Upper lobe of left lung (tissue), 6 donors: Measurements from ENCODE around the gene TRAPPC10. TPM values are rescaled to one million over a fixed set of nuclear protein-coding genes. Genes with fewer than 3 reads are reported as not detected.

Experiments used
- ATAC-seq, 2 donors: fragments of 200-7000 bp; cut with Tn5 transposase; one replicate each; pipeline ENCODE4 v1.9.1; 2022; ENCODE audit warnings: mild to moderate bottlenecking in 2 of 2, moderate library complexity in 2 of 2; ENCODE audit not compliant: low FRiP score in 2 of 2
- DNase-seq, 2 donors: peaks; one replicate each; pipeline ENCODE4 v3.0.0-alpha.2; 2019 to 2020
- H3K27ac ChIP-seq, 4 donors: fragments of 200-600 bp; sonication (generic); one replicate each; pipeline ENCODE4 v1.5.1; 2016 to 2019
- H3K27me3 ChIP-seq, 4 donors: fragments of 200-600 bp; sonication (generic); one replicate each; pipeline ENCODE4 v1.5.1; 2017 to 2019
- H3K36me3 ChIP-seq, 4 donors: fragments of 200-600 bp; sonication (generic); one replicate each; pipeline ENCODE4 v1.5.1; 2016 to 2019
- H3K4me1 ChIP-seq, 4 donors: fragments of 200-600 bp; sonication (generic); one replicate each; pipeline ENCODE4 v1.5.1; 2018 to 2019
- H3K4me3 ChIP-seq, 4 donors: fragments of 200-600 bp; sonication (generic); one replicate each; pipeline ENCODE4 v1.5.1; 2017 to 2019; ENCODE audit warnings: mild to moderate bottlenecking in 2 of 4, moderate library complexity in 1 of 4
- H3K9me3 ChIP-seq, 4 donors: fragments of 200-600 bp; sonication (generic); one replicate each; pipeline ENCODE4 v1.5.1; 2018 to 2019
- EP300 ChIP-seq, 4 donors: sonication (generic); formaldehyde crosslinking; IDR thresholded peaks; one replicate each; pipeline ENCODE4 v1.5.1; 2017; ENCODE audit warnings: antibody characterized with exemption in 4 of 4, control low read depth in 2 of 4
- POLR2A ChIP-seq, 4 donors: fragments of 450-650 bp; IDR thresholded peaks; one replicate each; pipeline ENCODE4 v1.5.1; 2016 to 2017; ENCODE audit warnings: antibody characterized with exemption in 4 of 4, mild to moderate bottlenecking in 2 of 4
- POLR2AphosphoS5 ChIP-seq, 2 donors: sonication (generic); formaldehyde crosslinking; IDR thresholded peaks; one replicate each; pipeline ENCODE4 v1.5.1; 2017; ENCODE audit warnings: antibody characterized with exemption in 2 of 2
- WGBS, 2 donors: methylation state at CpG; one replicate each; pipeline ENCODE4 v1.1.5; 2017 to 2018; 5-methylcytosine and 5-hydroxymethylcytosine counted together
- total RNA-seq, 6 donors: library from RNA; depleted of rRNA in 4 of 6; stranded (reverse); fragments of >200 nt in 4 of 6; gene quantifications; one replicate each; pipeline versions ENCODE4 v1.1.0 to v1.2.1, GENCODE V29; 2016 to 2021
- TF ChIP-seq, protein P1 (sequence below), 6 experiments: fragments of 450-650 bp in 4 of 6; fragments of 200-600 bp in 2 of 6; sonication (generic) in 2 of 6; IDR thresholded peaks; one replicate each; pipeline ENCODE4 v1.5.1; 2016 to 2019; ENCODE audit warnings: antibody characterized with exemption in 6 of 6
- donor health status: DM: no; HTN: no; CAD: no; lungs with moderate emphysema.
- donor health status: DM: no; HTN: yes; CAD: no; lungs with severe emphysema.

TRAPPC10 gene
- total RNA-seq, 6 donors from 2014 or later: 36.3 to 46.8 (median 43.4) TPM

DNA sequence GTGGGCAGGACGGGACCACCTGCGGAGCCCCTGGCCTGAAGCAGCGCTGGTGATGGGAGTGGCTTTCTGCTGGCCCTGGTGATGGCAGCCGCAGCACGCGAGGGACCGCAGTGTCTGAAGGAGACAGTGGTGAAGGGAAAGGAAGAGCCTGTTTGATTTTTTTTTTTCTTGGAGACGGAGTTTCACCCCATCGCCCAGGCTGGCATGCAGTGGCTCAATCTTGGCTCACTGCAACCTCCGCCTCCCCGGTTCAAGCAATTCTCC, 40.2 kb upstream of the TRAPPC10 start:
- no peaks in the 10 kb centered on the region for H3K9me3 ChIP-seq
- TF ChIP-seq, protein P1, sequence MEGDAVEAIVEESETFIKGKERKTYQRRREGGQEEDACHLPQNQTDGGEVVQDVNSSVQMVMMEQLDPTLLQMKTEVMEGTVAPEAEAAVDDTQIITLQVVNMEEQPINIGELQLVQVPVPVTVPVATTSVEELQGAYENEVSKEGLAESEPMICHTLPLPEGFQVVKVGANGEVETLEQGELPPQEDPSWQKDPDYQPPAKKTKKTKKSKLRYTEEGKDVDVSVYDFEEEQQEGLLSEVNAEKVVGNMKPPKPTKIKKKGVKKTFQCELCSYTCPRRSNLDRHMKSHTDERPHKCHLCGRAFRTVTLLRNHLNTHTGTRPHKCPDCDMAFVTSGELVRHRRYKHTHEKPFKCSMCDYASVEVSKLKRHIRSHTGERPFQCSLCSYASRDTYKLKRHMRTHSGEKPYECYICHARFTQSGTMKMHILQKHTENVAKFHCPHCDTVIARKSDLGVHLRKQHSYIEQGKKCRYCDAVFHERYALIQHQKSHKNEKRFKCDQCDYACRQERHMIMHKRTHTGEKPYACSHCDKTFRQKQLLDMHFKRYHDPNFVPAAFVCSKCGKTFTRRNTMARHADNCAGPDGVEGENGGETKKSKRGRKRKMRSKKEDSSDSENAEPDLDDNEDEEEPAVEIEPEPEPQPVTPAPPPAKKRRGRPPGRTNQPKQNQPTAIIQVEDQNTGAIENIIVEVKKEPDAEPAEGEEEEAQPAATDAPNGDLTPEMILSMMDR (IDR thresholded peaks at IDR 0.05): no peak
- TF ChIP-seq POLR2AphosphoS5 (IDR thresholded peaks at IDR 0.05) (no peak), EP300 (IDR thresholded peaks at IDR 0.05) (no peak), POLR2A (IDR thresholded peaks at IDR 0.05) (no peak)
- no peaks in the 10 kb centered on the region for H3K27me3 ChIP-seq
- 93 to 96% methylated on average over 4 to 11 of the region's 11 CpGs for WGBS, 2 donors
- DNase-seq (peak in 1 of 2 donors; percentile 55), ATAC-seq (no peak)
- peak overlapping the region in 1 of 4 donors; percentile 64 for H3K27ac ChIP-seq
- no peak overlapping the region for H3K4me3 ChIP-seq
- peaks cover 9 to 70% (median 48%) of the 10 kb centered on the region in 4 donors for H3K36me3 ChIP-seq
- peaks cover 3 to 23% (median 14%) of the 10 kb centered on the region in 4 donors for H3K4me1 ChIP-seq

DNA sequence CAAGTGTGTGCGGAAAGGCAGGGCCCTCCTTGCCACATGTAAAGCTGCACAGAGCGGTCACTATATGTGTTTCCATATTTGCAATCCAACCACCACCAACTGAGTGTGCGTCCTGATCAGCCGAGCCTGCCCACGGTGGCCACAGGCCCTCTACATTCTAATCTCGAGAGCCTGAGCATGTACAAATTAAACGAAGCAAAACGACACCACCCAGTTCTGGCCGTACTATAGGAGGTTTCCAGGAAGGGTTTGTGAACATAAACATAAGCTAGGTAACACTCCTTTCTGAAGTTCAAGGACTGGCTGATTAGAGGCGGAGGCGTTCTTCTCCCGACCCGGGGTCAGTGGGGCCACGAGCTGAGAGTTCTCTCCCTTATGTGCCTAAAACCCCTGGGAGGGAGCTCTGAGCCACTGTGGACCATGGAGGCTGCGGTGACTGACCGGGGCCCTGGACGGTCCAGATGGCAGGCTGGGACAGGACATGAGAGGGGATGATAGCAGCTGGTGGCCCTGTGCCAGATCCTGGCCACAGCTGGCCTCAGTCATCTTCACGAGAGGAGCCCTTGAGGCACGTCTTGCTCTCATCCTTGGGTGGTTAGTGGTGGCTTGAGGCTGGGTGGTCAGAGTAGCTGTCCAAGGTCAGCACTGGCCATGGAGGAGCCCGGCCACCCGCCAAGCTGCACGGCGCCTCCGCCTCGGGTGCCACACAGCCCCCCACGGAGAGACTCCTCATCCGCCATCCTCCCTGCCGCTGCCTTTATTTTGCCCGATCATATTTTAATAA, 39.1 kb upstream of the TRAPPC10 start:
- H3K4me3 ChIP-seq: no peak overlapping the region
- no peaks in the 10 kb centered on the region for H3K9me3 ChIP-seq
- H3K36me3 ChIP-seq: peaks cover 9 to 62% (median 47%) of the 10 kb centered on the region in 4 donors
- 63 to 70% methylated on average over 26 to 29 of the region's 29 CpGs for WGBS, 2 donors
- peak overlapping the region in 2 of 4 donors; percentile 52 to 64 for H3K27ac ChIP-seq
- H3K4me1 ChIP-seq: peaks cover 3 to 23% (median 14%) of the 10 kb centered on the region in 4 donors
- ATAC-seq: peak in 1 of 2 donors; percentile 63
- peak; percentile 33 to 79 for DNase-seq
- peak in 1 of 4 donors; percentile 11 for TF ChIP-seq EP300 (IDR thresholded peaks at IDR 0.05)
- no peak for TF ChIP-seq POLR2AphosphoS5 (IDR thresholded peaks at IDR 0.05)
- H3K27me3 ChIP-seq: no peaks in the 10 kb centered on the region

- H3K36me3 ChIP-seq: peaks cover 9 to 62% (median 51%) of the 10 kb centered on the region in 4 donors
- no peak for ATAC-seq
- peaks cover 3 to 23% (median 14%) of the 10 kb centered on the region in 4 donors for H3K4me1 ChIP-seq
- TF ChIP-seq, protein P1 (IDR thresholded peaks at IDR 0.05): no peak
- TF ChIP-seq POLR2A (IDR thresholded peaks at IDR 0.05): no peak
- TF ChIP-seq POLR2AphosphoS5 (IDR thresholded peaks at IDR 0.05): no peak
- no peak for TF ChIP-seq EP300 (IDR thresholded peaks at IDR 0.05)
- no peaks in the 10 kb centered on the region for H3K27me3 ChIP-seq
- H3K4me3 ChIP-seq: no peak overlapping the region
- H3K27ac ChIP-seq: peak overlapping the region in 2 of 4 donors; percentile 52 to 64
- no peaks in the 10 kb centered on the region for H3K9me3 ChIP-seq
- 78 to 86% methylated on average over 12 of the region's 12 CpGs for WGBS, 2 donors
- no peak for DNase-seq
Observed at GRCh38 chr21:43973634-43973955, 38.5 kb upstream of the TRAPPC10 start.

- H3K4me1 ChIP-seq: peaks cover 3 to 23% (median 14%) of the 10 kb centered on the region in 4 donors
- H3K4me3 ChIP-seq: no peak overlapping the region
- H3K9me3 ChIP-seq: no peaks in the 10 kb centered on the region
- TF ChIP-seq, protein P1 (IDR thresholded peaks at IDR 0.05): no peak
- TF ChIP-seq POLR2AphosphoS5 (IDR thresholded peaks at IDR 0.05): no peak
- TF ChIP-seq EP300 (IDR thresholded peaks at IDR 0.05): no peak
- no peak for TF ChIP-seq POLR2A (IDR thresholded peaks at IDR 0.05)
- H3K27ac ChIP-seq: no peak overlapping the region
- 83 to 90% methylated on average over 15 to 16 of the region's 16 CpGs for WGBS, 2 donors
- peak; percentile 2 to 16 for ATAC-seq
- DNase-seq: no peak
- H3K36me3 ChIP-seq: peaks cover 9 to 52% (median 45%) of the 10 kb centered on the region in 4 donors
- no peaks in the 10 kb centered on the region for H3K27me3 ChIP-seq
Observed at GRCh38 chr21:43974791-43975468, 37.2 kb upstream of the TRAPPC10 start.

DNA sequence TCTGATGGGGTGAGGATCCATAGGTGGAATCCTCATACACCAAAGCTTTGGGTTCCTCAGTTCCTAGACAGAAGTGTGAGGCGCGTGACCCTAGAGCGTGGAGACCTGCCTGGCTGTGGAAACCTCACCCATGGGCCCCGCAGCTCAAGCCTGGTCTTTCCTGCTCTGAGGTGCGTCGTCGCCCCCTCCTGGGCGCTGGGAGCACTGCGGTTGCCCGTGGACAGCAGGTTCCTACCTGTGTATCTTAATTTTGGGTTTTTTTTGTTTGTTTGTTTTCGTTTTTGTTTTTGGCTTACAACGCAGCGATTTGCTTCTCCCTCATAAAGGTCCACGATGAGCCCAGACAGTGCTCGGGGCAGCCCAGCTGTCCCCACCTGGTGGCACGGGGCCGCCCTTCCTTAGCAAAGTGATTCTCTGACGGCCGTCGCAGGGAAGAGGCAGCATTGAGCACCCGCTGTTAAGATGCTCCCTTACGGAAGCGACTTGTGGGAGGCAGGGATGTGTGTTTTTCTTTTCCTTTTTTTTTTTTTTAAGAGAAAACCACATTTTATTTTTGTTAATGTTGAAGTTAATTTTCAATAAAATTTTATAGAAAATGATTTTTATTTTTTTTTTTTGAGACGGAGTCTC, 36.5 kb upstream of the TRAPPC10 start:
- Histone ChIP-seq H3K27me3 (no peaks in the 10 kb centered on the region), H3K4me1 (peaks cover 3 to 23% (median 14%) of the 10 kb centered on the region in 4 donors), H3K9me3 (no peaks in the 10 kb centered on the region), H3K36me3 (peaks cover 6 to 50% (median 40%) of the 10 kb centered on the region in 4 donors), H3K27ac (no peak overlapping the region), H3K4me3 (no peak overlapping the region)
- peak; percentile 79 to 96 for DNase-seq
- peak; percentile 84 for ATAC-seq
- WGBS, 2 donors: 37 to 45% methylated on average over 21 to 24 of the region's 24 CpGs
- TF ChIP-seq, protein P1 (IDR thresholded peaks at IDR 0.05): peak; percentile 83 to 92 (median 88)
- no peak for TF ChIP-seq POLR2AphosphoS5 (IDR thresholded peaks at IDR 0.05)
